Hematopoietic multipotent progenitor cell treated with erythropoietin and hydrocortisone succinate and interleukin-3 and kit ligand, for 17 days (in vitro differentiated cells): ENCODE data around the gene SETX.
A peak's percentile ranks its signal among the peaks of the same experiment; 100 is the strongest.
"Not testable (repeated sequence)": the region's sequence is repeated elsewhere in the genome, so short reads cannot be mapped to it uniquely, and the experiment has no call there.

ENCODE experiments used
- DNase-seq: peaks from one replicate; pipeline ENCODE4 v3.0.0-alpha.2; 2015; ENCODE audit warnings: low spot score

The SETX gene

GRCh38 chr9:132354637-132355355 lies at the start of gene SETX:
TSS of gene SETX (minus strand) at chr9:132354986. CDS start at chr9:132349428, 5,558 bp downstream.
- DNase-seq: peak; percentile 98

- no peak for DNase-seq
Measured at GRCh38 chr9:132404228-132404881, 49.6 kb upstream of the SETX start.

GRCh38 chr9:132401824-132402223 lies 47.0 kb upstream of the SETX start:
- no peak for DNase-seq

- no peak for DNase-seq
Measured at GRCh38 chr9:132395560-132395959, 40.8 kb upstream of the SETX start.

GRCh38 chr9:132391449-132391848 lies 36.7 kb upstream of the SETX start:
- no peak for DNase-seq

GRCh38 chr9:132390966-132391365 lies 36.2 kb upstream of the SETX start:
- DNase-seq: no peak

- no peak for DNase-seq
Measured at GRCh38 chr9:132387133-132387532, 32.3 kb upstream of the SETX start.

- no peak for DNase-seq
Measured at GRCh38 chr9:132384376-132384775, 29.6 kb upstream of the SETX start.

- DNase-seq: no peak
Measured at GRCh38 chr9:132383462-132383883, 28.7 kb upstream of the SETX start.

GRCh38 chr9:132381966-132382541 lies 27.3 kb upstream of the SETX start:
- no peak for DNase-seq

- DNase-seq: not testable (repeated sequence)
Measured at GRCh38 chr9:132378416-132378815, 23.6 kb upstream of the SETX start.

- DNase-seq: not testable (repeated sequence)
Measured at GRCh38 chr9:132377769-132378168, 23.0 kb upstream of the SETX start.

- no peak for DNase-seq
Measured at GRCh38 chr9:132372177-132373095, 17.6 kb upstream of the SETX start.

- DNase-seq: no peak
Measured at GRCh38 chr9:132370592-132370991, 15.8 kb upstream of the SETX start.

GRCh38 chr9:132369421-132369820 lies 14.6 kb upstream of the SETX start:
- no peak for DNase-seq

- no peak for DNase-seq
Measured at GRCh38 chr9:132367613-132368313, 13.0 kb upstream of the SETX start.

GRCh38 chr9:132366481-132366880 lies 11.7 kb upstream of the SETX start:
- no peak for DNase-seq

- no peak for DNase-seq
Measured at GRCh38 chr9:132365986-132366385, 11.2 kb upstream of the SETX start.

GRCh38 chr9:132364068-132364467 lies 9.3 kb upstream of the SETX start:
- DNase-seq: no peak

GRCh38 chr9:132357764-132358163 lies 3.0 kb upstream of the SETX start:
- DNase-seq: no peak

- DNase-seq: no peak
Measured at GRCh38 chr9:132356324-132356924, 1.6 kb upstream of the SETX start.
